ENCODE measurements around the gene KRTAP9-3. TPM values are rescaled to one million over a fixed set of nuclear protein-coding genes. Genes with fewer than 3 reads are reported as not detected.
A peak's percentile ranks its signal among the peaks of the same experiment; 100 is the strongest.
"Not testable (repeated sequence)": the region's sequence is repeated elsewhere in the genome, so short reads cannot be mapped to it uniquely, and the experiment has no call there.

Gene KRTAP9-3, protein sequence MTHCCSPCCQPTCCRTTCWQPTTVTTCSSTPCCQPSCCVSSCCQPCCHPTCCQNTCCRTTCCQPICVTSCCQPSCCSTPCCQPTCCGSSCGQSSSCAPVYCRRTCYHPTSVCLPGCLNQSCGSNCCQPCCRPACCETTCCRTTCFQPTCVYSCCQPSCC
- not detected for total RNA-seq
- long read RNA-seq = 0 reads

DNA sequence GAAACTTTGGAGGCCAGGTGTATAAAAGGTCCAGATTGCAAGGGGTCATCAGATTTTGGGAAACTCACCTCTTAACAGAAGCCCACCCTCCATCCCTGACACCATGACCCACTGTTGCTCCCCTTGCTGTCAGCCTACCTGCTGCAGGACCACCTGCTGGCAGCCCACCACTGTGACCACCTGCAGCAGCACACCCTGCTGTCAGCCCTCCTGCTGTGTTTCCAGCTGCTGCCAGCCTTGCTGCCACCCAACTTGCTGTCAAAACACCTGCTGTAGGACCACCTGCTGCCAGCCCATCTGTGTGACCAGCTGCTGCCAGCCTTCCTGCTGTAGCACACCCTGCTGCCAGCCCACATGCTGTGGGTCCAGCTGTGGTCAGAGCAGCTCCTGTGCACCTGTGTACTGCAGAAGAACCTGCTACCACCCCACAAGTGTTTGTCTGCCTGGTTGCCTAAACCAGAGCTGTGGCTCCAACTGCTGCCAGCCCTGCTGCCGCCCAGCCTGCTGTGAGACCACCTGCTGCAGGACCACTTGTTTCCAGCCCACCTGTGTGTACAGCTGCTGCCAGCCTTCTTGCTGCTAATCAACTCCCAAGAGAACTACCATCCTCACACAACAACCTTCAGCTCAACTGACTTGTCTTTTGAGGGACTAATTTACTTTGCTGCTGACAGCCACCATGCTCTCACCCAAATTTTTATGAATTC, at the start of gene KRTAP9-3:
KRTAP9-3 (plus strand) TSS at position 51 of the 707 bp plus-strand sequence; CDS start at position 104, 53 bp downstream.
- DNase-seq; ATAC-seq; H3K4me1 ChIP-seq; H3K27ac ChIP-seq; H3K36me3 ChIP-seq; H3K4me3 ChIP-seq; H3K9me3 ChIP-seq; intact Hi-C loops (cut with DNase I): not testable (repeated sequence)
- peaks cover 16% of the 10 kb centered on the region for H3K27me3 ChIP-seq (ENCODE audit: low read depth)

- Histone ChIP-seq H3K27ac (no peak within 1 kb of the TSS), H3K27me3 (ENCODE audit: low read depth) (no peaks in the 10 kb centered on the region), H3K4me1 (no peaks in the 10 kb centered on the region), H3K4me3 (no peak within 1 kb of the TSS), H3K9me3 (no peaks in the 10 kb centered on the region), H3K36me3 (no peaks in the 10 kb centered on the region)
- TF ChIP-seq, protein P1, sequence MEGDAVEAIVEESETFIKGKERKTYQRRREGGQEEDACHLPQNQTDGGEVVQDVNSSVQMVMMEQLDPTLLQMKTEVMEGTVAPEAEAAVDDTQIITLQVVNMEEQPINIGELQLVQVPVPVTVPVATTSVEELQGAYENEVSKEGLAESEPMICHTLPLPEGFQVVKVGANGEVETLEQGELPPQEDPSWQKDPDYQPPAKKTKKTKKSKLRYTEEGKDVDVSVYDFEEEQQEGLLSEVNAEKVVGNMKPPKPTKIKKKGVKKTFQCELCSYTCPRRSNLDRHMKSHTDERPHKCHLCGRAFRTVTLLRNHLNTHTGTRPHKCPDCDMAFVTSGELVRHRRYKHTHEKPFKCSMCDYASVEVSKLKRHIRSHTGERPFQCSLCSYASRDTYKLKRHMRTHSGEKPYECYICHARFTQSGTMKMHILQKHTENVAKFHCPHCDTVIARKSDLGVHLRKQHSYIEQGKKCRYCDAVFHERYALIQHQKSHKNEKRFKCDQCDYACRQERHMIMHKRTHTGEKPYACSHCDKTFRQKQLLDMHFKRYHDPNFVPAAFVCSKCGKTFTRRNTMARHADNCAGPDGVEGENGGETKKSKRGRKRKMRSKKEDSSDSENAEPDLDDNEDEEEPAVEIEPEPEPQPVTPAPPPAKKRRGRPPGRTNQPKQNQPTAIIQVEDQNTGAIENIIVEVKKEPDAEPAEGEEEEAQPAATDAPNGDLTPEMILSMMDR (IDR thresholded peaks at IDR 0.05) = no peak
- ATAC-seq (no peak), DNase-seq (peak; percentile 37)
- intact Hi-C loops (cut with DNase I) = no loop called here
Observed at GRCh38 chr17:41184480-41184961, 47.7 kb upstream of the KRTAP9-3 start, which contains the start of gene KRTAP4-1. TSS of gene KRTAP4-1 (minus strand) at chr17:41184911. CDS start at chr17:41184854, 57 bp downstream.

DNA sequence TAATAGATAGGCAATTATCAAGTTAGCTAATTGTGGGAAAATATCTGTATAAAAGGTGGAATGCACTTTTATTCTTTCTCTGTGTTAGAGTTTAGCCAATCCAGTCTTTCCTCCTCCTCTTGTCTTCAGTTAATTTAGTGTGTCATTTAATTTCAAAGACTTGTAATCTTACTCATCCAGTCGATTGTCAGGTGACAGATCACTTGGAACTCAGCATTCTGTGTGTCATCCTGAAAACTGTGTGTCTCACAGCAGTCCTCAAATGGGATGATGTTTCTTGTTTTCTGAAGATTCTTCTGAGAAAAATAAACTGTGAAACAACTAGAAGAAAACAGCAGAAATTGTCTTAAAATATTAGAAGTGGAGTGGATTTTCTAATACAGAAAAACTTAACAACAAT, 47.2 kb upstream of the KRTAP9-3 start:
- H3K4me1 ChIP-seq = no peaks in the 10 kb centered on the region
- no peaks in the 10 kb centered on the region for H3K36me3 ChIP-seq
- peaks cover 1% of the 10 kb centered on the region for H3K27me3 ChIP-seq (ENCODE audit: low read depth)
- no peak overlapping the region for H3K27ac ChIP-seq
- ATAC-seq = no peak
- DNase-seq = no peak
- no peak overlapping the region for H3K4me3 ChIP-seq
- intact Hi-C loops (cut with DNase I) = no loop called here
- no peaks in the 10 kb centered on the region for H3K9me3 ChIP-seq
- TF ChIP-seq, protein P1 (IDR thresholded peaks at IDR 0.05) = no peak

GRCh38 chr17:41186872-41187271, 45.4 kb upstream of the KRTAP9-3 start:
- ATAC-seq = no peak
- Histone ChIP-seq H3K4me1 (no peaks in the 10 kb centered on the region), H3K27me3 (ENCODE audit: low read depth) (peaks cover 7% of the 10 kb centered on the region), H3K9me3 (no peaks in the 10 kb centered on the region), H3K4me3 (no peak overlapping the region), H3K27ac (no peak overlapping the region), H3K36me3 (no peaks in the 10 kb centered on the region)
- intact Hi-C loops (cut with DNase I) = no loop called here
- TF ChIP-seq, protein P1 (IDR thresholded peaks at IDR 0.05) = no peak
- no peak for DNase-seq

DNA sequence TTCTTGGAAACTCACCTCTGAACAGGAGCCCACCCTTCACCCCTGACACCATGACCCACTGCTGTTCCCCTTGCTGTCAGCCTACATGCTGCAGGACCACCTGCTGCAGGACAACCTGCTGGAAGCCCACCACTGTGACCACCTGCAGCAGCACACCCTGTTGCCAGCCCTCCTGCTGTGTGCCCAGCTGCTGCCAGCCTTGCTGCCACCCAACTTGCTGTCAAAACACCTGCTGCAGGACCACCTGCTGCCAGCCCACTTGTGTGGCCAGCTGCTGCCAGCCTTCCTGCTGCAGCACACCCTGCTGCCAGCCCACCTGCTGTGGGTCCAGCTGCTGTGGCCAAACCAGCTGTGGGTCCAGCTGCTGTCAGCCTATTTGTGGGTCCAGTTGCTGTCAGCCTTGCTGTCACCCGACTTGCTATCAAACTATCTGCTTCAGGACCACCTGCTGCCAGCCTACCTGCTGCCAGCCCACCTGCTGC, 42.4 kb upstream of the KRTAP9-3 start, which contains the start of gene KRTAP9-1:
KRTAP9-1 (plus strand) TSS at position 51 of the 482 bp plus-strand sequence; CDS start at position 51, 0 bp downstream.
- DNase-seq; ATAC-seq; H3K27ac ChIP-seq; H3K27me3 ChIP-seq (ENCODE audit: low read depth); H3K36me3 ChIP-seq; H3K9me3 ChIP-seq; H3K4me1 ChIP-seq; H3K4me3 ChIP-seq; intact Hi-C loops (cut with DNase I): not testable (repeated sequence)

- intact Hi-C loops (cut with DNase I) = no loop called here
- H3K9me3 ChIP-seq = no peaks in the 10 kb centered on the region
- H3K36me3 ChIP-seq = no peaks in the 10 kb centered on the region
- no peak overlapping the region for H3K27ac ChIP-seq
- ATAC-seq = no peak
- DNase-seq = no peak
- no peak overlapping the region for H3K4me3 ChIP-seq
- peaks cover 7% of the 10 kb centered on the region for H3K27me3 ChIP-seq (ENCODE audit: low read depth)
- no peaks in the 10 kb centered on the region for H3K4me1 ChIP-seq
- TF ChIP-seq, protein P1 (IDR thresholded peaks at IDR 0.05) = no peak
Observed at GRCh38 chr17:41190328-41190727, 41.9 kb upstream of the KRTAP9-3 start.

All from lower lobe of right lung (tissue), 2 donors.